ENCODE measurements around the gene ETV6. TPM values are rescaled to one million over a fixed set of nuclear protein-coding genes. Genes with fewer than 3 reads are reported as not detected.

Gene ETV6
- total RNA-seq, 1 experiment from 2014 or later: 14.1 TPM

DNA sequence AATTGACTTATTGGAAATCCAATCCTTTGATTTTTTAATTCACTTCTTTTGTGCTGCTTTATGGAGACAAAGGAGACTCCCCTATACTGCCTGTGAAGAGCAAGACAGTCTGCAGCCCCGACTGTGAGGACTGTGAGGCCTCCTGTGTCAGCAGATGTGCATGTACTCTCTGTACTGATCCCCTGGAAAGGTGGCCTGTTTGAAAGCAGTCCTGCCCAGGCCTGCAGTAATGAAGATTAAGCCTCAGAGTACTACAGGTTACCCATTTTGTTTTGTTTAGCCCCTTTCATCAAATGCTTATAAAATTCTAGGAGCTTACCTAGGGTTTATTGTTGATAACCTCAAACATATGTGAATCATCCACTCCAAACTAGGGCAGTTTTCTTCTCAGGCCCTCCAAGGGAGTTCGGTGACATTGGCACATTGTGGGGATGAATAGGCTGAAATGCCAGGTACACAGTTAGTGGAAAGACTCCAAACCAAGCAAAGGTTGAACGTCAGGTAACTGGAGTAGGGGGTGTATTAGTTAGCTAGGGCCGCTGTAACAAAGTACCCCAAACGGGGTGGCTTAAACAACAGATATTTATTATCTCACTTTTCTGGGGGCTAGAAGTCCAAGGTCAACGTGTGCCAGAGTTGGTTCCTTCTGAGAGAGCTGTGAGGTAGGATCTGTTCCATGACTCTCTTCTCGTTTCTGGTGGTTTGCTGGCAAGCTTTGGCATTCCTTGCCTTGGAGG, 212.6 kb downstream of the ETV6 start:
- Histone ChIP-seq H3K27me3 (ENCODE audit: insufficient read depth, low read length) (no peaks in the 10 kb centered on the region), H3K4me1 (ENCODE audit: control insufficient read depth in 1 of 2, insufficient read depth in 2 of 2, low read length in 2 of 2) (peaks cover 0 to 4% of the 10 kb centered on the region in 2 experiments; a peak in 1 of 4 replicates), H3K79me2 (ENCODE audit: insufficient read depth, low read length) (no peaks in the 10 kb centered on the region), H3K4me3 (replicated peaks in 1 of 2; ENCODE audit: low read depth in 1 of 2, low read length in 2 of 2) (no peak overlapping the region), H3K27ac (ENCODE audit: low read depth, low read length) (no peak overlapping the region), H3K9ac (ENCODE audit: low read length) (no peak overlapping the region), H4K20me1 (ENCODE audit: insufficient read depth) (no peaks in the 10 kb centered on the region), H3K36me3 (ENCODE audit: control insufficient read depth in 1 of 2, insufficient read depth in 2 of 2, low read length in 2 of 2) (no peaks in the 10 kb centered on the region), H3K4me2 (ENCODE audit: low read length) (no peak overlapping the region), H2AFZ (ENCODE audit: low read depth, low read length, poor library complexity, severe bottlenecking) (no peak overlapping the region), H3K9me3 (ENCODE audit: control insufficient read depth in 1 of 2, insufficient read depth in 1 of 2, low read depth in 1 of 2, low read length in 2 of 2) (peaks cover 8 to 9% of the 10 kb centered on the region in 2 experiments; a peak in 1 of 4 replicates), H3K9me2 (ENCODE audit: insufficient read depth) (no peaks in the 10 kb centered on the region)
- RAD21 ChIA-PET (ENCODE audit: low non-redundant PET in 1 of 2, low total read pairs in 2 of 2, uncharacterized antibody in 2 of 2, unreplicated experiment in 2 of 2): no interaction called here
- TF ChIP-seq YY1 (IDR thresholded peaks at IDR 0.05; ENCODE audit: extremely low read depth, insufficient replicate concordance, low read depth, low read length) (no peak), ELF1 (IDR thresholded peaks at IDR 0.05; ENCODE audit: borderline replicate concordance, low read depth) (no peak), ZFX (IDR thresholded peaks at IDR 0.05) (no peak), SP1 (IDR thresholded peaks at IDR 0.05; ENCODE audit: low read depth) (no peak), CTCF (IDR thresholded peaks at IDR 0.05 in 2 of 3, conservative IDR thresholded peaks at IDR 0.05 in 1 of 3; ENCODE audit: borderline replicate concordance in 1 of 3, insufficient read depth in 1 of 3, low read depth in 2 of 3, low read length in 2 of 3) (no peak), EZH2 (IDR thresholded peaks at IDR 0.05) (no peak), FOSL1 (IDR thresholded peaks at IDR 0.05; ENCODE audit: low read depth) (no peak), RAD21 (IDR thresholded peaks at IDR 0.05; ENCODE audit: low read depth) (no peak)
- TF ChIP-seq, protein P1, sequence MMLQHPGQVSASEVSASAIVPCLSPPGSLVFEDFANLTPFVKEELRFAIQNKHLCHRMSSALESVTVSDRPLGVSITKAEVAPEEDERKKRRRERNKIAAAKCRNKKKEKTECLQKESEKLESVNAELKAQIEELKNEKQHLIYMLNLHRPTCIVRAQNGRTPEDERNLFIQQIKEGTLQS (IDR thresholded peaks at IDR 0.05): no peak
- TF ChIP-seq, protein P2, sequence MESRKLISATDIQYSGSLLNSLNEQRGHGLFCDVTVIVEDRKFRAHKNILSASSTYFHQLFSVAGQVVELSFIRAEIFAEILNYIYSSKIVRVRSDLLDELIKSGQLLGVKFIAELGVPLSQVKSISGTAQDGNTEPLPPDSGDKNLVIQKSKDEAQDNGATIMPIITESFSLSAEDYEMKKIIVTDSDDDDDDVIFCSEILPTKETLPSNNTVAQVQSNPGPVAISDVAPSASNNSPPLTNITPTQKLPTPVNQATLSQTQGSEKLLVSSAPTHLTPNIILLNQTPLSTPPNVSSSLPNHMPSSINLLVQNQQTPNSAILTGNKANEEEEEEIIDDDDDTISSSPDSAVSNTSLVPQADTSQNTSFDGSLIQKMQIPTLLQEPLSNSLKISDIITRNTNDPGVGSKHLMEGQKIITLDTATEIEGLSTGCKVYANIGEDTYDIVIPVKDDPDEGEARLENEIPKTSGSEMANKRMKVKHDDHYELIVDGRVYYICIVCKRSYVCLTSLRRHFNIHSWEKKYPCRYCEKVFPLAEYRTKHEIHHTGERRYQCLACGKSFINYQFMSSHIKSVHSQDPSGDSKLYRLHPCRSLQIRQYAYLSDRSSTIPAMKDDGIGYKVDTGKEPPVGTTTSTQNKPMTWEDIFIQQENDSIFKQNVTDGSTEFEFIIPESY (IDR thresholded peaks at IDR 0.05; ENCODE audit: extremely low read depth, insufficient replicate concordance, low read length): no peak
- no peak for DNase-seq (ENCODE audit: low read depth, low spot score)
- POLR2A ChIA-PET: no interaction called here
- ATAC-seq: no peak
- CTCF ChIA-PET: no interaction called here
- intact Hi-C loops (cut with micrococcal nuclease): no loop called here
- no TSS peak for BruUV-seq (replicated peaks)
